DOHH2 (cell line): ENCODE results near the gene CD8B2.

Experiments used
- H3F3A ChIP-seq: fragments of 200-600 bp; sonication (generic), shearing (Covaris generic); 2 replicates; pipeline ENCODE4 v1.6.0; 2016; ENCODE audit warnings: antibody characterized with exemption, mild to moderate bottlenecking; ENCODE audit not compliant: control insufficient read depth, insufficient read depth
- H3K27ac ChIP-seq: fragments of 200-600 bp; sonication (generic); 2 replicates; pipeline ENCODE4 v1.5.1; 2014; ENCODE audit warnings: low read depth, mild to moderate bottlenecking, low read length, moderate library complexity
- H3K27me3 ChIP-seq: fragments of 200-600 bp; sonication (generic); 2 replicates; pipeline ENCODE4 v1.6.1; 2014; ENCODE audit warnings: mild to moderate bottlenecking, low read length, mixed read lengths; ENCODE audit not compliant: control insufficient read depth
- H3K36me3 ChIP-seq: fragments of 200-600 bp; sonication (generic); 2 replicates; pipeline ENCODE4 v1.6.1; 2014; ENCODE audit warnings: mild to moderate bottlenecking, low read length, moderate library complexity, mixed read lengths; ENCODE audit not compliant: control insufficient read depth
- H3K4me1 ChIP-seq: fragments of 200-600 bp; sonication (generic); 2 replicates; pipeline ENCODE4 v1.6.1; 2014; ENCODE audit warnings: mild to moderate bottlenecking, low read length, mixed read lengths; ENCODE audit not compliant: control insufficient read depth
- H3K4me2 ChIP-seq: fragments of 200-600 bp; sonication (generic); 2 replicates; pipeline ENCODE4 v1.6.0; 2014; ENCODE audit warnings: mild to moderate bottlenecking, low read length, moderate library complexity
- H3K4me3 ChIP-seq: fragments of 200-600 bp; sonication (generic); 2 replicates; pipeline ENCODE4 v1.5.1; 2014; ENCODE audit warnings: mild to moderate bottlenecking, low read length, mixed read lengths
- H3K79me2 ChIP-seq: fragments of 200-600 bp; sonication (generic); 2 replicates; pipeline ENCODE4 v1.6.1; 2014; ENCODE audit warnings: mild to moderate bottlenecking, low read length, mixed read lengths; ENCODE audit not compliant: control insufficient read depth
- H3K9me2 ChIP-seq: fragments of 200-600 bp; sonication (generic); replicated peaks from 2 replicates; pipeline ENCODE4 v1.6.1; 2014; ENCODE audit warnings: mild to moderate bottlenecking, low read length, mixed read lengths; ENCODE audit not compliant: control insufficient read depth
- H3K9me3 ChIP-seq: fragments of 200-600 bp; sonication (generic); 2 replicates; pipeline ENCODE4 v1.6.1; 2014; ENCODE audit warnings: antibody characterized with exemption, low read length, mixed read lengths; ENCODE audit not compliant: control insufficient read depth, insufficient read depth
- H4K20me1 ChIP-seq: fragments of 200-600 bp; sonication (generic); 2 replicates; pipeline ENCODE4 v1.6.0; 2014; ENCODE audit warnings: low read depth, mild to moderate bottlenecking, antibody characterized with exemption, low read length, moderate library complexity; ENCODE audit not compliant: control insufficient read depth, insufficient read depth
- CTCF ChIP-seq: fragments of 200-600 bp; sonication (generic); IDR thresholded peaks from one replicate; pipeline ENCODE4 v1.5.1; 2014; ENCODE audit warnings: antibody characterized with exemption, mild to moderate bottlenecking, low read depth, low read length; ENCODE audit not compliant: poor library complexity, severe bottlenecking
- EZH2phosphoT487 ChIP-seq: fragments of 200-600 bp; sonication (generic); IDR thresholded peaks from 2 replicates; pipeline ENCODE4 v1.6.1; 2017; ENCODE audit warnings: borderline replicate concordance, mild to moderate bottlenecking, antibody characterized with exemption, low read length, moderate library complexity, mixed read lengths

CD8B2 gene

DNA sequence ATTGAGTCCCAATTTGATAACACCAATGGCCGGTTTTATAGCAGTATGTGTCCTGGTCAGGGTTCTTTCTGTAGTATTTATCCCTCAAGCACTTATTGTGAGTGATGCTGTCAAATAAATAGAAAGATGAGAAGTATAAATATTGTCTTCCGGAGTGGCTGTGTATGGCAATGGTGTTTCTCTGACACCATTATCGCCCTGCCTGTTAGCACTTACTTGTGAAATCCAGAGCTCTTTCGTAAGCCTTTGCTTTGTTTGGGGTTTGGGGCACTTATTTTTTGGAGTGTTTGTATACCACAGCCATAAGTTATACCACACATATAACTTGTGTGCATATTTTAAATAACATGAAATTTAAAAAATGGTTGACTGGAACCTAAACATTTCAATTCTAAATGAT is 29.3 kb downstream of the CD8B2 start:
- H3K9me2 ChIP-seq: no peaks in the 10 kb centered on the region
- no peak for TF ChIP-seq CTCF
- no peaks in the 10 kb centered on the region for H3K79me2 ChIP-seq
- no peak overlapping the region for H3K27ac ChIP-seq
- no peaks in the 10 kb centered on the region for H4K20me1 ChIP-seq
- H3K27me3 ChIP-seq: no peaks in the 10 kb centered on the region
- H3K9me3 ChIP-seq: no peaks in the 10 kb centered on the region
- no peaks in the 10 kb centered on the region for H3K4me1 ChIP-seq
- H3K4me3 ChIP-seq: no peak overlapping the region
- H3K36me3 ChIP-seq: no peaks in the 10 kb centered on the region
- H3F3A ChIP-seq: no peaks in the 10 kb centered on the region
- no peak overlapping the region for H3K4me2 ChIP-seq

- TF ChIP-seq CTCF: no peak
- TF ChIP-seq EZH2phosphoT487: no peak
- Histone ChIP-seq H3K4me1 (no peaks in the 10 kb centered on the region), H3K36me3 (no peaks in the 10 kb centered on the region), H3K9me2 (no peaks in the 10 kb centered on the region), H3K4me2 (no peak overlapping the region), H4K20me1 (no peaks in the 10 kb centered on the region), H3F3A (no peaks in the 10 kb centered on the region), H3K27me3 (no peaks in the 10 kb centered on the region), H3K79me2 (no peaks in the 10 kb centered on the region), H3K9me3 (no peaks in the 10 kb centered on the region), H3K27ac (no peak overlapping the region), H3K4me3 (no peak overlapping the region)
Observed at GRCh38 chr2:106516864-106517263, 29.7 kb downstream of the CD8B2 start.

GRCh38 chr2:106517329-106517728 is 30.2 kb downstream of the CD8B2 start:
- Histone ChIP-seq H3K27ac (no peak overlapping the region), H3K27me3 (no peaks in the 10 kb centered on the region), H3K79me2 (no peaks in the 10 kb centered on the region), H4K20me1 (no peaks in the 10 kb centered on the region), H3K4me2 (no peak overlapping the region), H3K9me3 (no peaks in the 10 kb centered on the region), H3K36me3 (no peaks in the 10 kb centered on the region), H3F3A (no peaks in the 10 kb centered on the region), H3K4me1 (no peaks in the 10 kb centered on the region), H3K9me2 (no peaks in the 10 kb centered on the region), H3K4me3 (no peak overlapping the region)
- no peak for TF ChIP-seq CTCF
- TF ChIP-seq EZH2phosphoT487: no peak

DNA sequence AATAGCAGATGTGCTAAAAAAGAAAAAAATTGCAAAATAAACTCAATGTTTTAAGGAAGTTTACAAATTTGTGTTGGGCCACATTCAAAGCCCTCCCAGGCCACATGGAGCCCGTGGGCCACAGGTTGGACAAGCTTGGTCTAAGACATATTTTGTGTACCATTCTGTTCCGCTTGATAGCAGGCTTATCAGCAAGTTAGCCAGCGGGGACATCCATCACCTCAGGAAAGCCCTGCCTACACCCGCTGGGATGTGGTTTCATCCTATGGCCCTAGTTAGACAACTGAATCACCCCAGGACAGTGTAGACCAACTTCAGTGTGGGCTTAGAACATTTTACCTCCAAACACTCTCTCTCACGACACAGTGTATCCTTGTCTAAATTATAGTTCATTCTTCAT is 32.6 kb downstream of the CD8B2 start:
- no peaks in the 10 kb centered on the region for H3K27me3 ChIP-seq
- no peaks in the 10 kb centered on the region for H3K36me3 ChIP-seq
- no peaks in the 10 kb centered on the region for H4K20me1 ChIP-seq
- no peaks in the 10 kb centered on the region for H3F3A ChIP-seq
- no peak overlapping the region for H3K4me3 ChIP-seq
- no peaks in the 10 kb centered on the region for H3K4me1 ChIP-seq
- H3K27ac ChIP-seq: no peak overlapping the region
- no peak overlapping the region for H3K4me2 ChIP-seq
- no peak for TF ChIP-seq CTCF
- no peak for TF ChIP-seq EZH2phosphoT487
- H3K79me2 ChIP-seq: no peaks in the 10 kb centered on the region
- H3K9me2 ChIP-seq: no peaks in the 10 kb centered on the region
- no peaks in the 10 kb centered on the region; the same call in 1 of the 2 replicates for H3K9me3 ChIP-seq
